GM23248 (cell line): ENCODE data around the gene AFMID.

ENCODE experiments used
- EZH2 ChIP-seq: fragments of 200-600 bp; sonication (generic); IDR thresholded peaks from 2 replicates; pipeline ENCODE4 v1.6.1; 2018; ENCODE audit warnings: antibody characterized with exemption, mild to moderate bottlenecking; ENCODE audit not compliant: insufficient read depth, poor library complexity, severe bottlenecking
- EZH2phosphoT487 ChIP-seq: fragments of 200-600 bp; sonication (generic); IDR thresholded peaks from 2 replicates; pipeline ENCODE4 v1.6.1; 2018; ENCODE audit warnings: antibody characterized with exemption, moderate library complexity, mild to moderate bottlenecking, low read depth; ENCODE audit not compliant: insufficient read depth

DNA sequence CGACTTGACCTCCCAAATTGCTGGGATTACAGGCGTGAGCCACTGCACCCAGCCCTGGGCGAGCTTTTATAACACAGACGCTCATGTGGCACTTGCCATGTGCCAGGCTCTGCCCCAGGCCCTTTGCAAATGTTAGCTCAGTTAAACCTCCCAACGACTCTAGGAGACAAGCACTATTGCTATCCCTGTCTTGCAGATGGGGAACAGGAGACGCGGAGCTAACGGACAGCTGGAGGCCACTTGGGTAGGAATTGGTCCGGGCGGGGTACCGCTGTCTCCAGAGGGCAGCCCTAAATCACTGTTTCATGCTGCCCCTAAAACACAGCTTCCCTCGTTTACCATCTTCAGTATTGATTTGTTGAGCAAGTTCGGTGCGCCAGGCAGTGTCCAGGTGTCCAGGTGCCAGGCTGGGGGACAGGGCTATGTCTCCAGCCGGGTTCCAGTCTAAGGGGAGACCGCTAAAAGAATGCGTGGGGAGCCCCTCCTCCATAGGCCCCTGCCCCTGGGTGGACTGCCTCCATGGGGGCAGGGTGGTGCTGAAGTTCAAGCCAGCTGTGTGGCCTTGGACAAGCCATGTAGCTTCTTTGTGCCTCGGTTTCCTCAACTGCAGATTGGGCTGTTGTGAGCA, 68.0 kb downstream of the AFMID start:
- TF ChIP-seq EZH2 (no peak), EZH2phosphoT487 (no peak)
